Adrenal gland (tissue), 5 donors: ENCODE data around the gene TFB1M.
A peak's percentile ranks its signal among the peaks of the same experiment; 100 is the strongest.

Source experiments
- POLR2A ChIP-seq, 2 donors: fragments of 450-650 bp; IDR thresholded peaks; one replicate each; pipeline ENCODE4 v1.6.1; 2017; ENCODE audit warnings: antibody characterized with exemption in 2 of 2, mild to moderate bottlenecking in 2 of 2, moderate library complexity in 1 of 2
- TF ChIP-seq, protein P1 (sequence below), 6 experiments: fragments of 450-650 bp in 4 of 6; fragments of 200-600 bp in 2 of 6; sonication (generic) in 1 of 6; IDR thresholded peaks; 1 replicate in 5 of 6; 2 replicates in 1 of 6; pipeline versions ENCODE4 v1.5.1 to v1.8.0; 2016 to 2021; ENCODE audit warnings: antibody characterized with exemption in 6 of 6, mild to moderate bottlenecking in 2 of 6, moderate library complexity in 1 of 6
- donor health status: DM: no; HTN: no; CAD: no.

DNA sequence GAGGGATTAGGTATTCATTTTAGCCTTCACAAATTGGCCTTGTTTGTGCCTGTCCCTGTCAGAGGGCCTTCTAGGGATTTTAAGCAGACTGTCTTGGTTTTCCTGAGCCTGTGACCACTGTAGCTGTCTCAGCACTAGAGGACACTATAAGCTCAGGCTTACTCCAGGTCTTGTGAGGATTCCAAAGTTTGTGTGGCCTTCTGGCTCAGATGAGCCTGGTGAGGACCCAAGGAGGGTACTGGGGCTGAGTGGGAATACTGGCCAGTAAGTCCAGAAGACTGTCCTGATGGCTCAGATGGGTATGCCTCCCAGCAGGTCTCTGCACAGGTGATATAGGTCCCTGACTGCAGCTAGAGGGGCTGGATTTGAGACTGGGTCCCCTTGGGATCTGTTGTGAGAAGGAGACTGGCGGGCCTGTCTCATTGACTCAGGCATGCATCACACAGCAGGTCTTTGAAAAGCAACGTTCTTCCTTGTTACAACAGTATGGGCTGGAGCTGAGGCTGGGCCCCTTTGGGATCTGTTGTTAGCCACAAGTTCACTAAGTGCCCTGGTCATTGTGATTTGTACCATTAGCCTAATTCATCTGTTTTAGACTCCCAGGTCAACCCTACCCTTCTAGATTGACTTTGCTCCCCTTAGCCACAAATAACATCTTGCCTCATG is 26.3 kb upstream of the TFB1M start:
- TF ChIP-seq, protein P1, sequence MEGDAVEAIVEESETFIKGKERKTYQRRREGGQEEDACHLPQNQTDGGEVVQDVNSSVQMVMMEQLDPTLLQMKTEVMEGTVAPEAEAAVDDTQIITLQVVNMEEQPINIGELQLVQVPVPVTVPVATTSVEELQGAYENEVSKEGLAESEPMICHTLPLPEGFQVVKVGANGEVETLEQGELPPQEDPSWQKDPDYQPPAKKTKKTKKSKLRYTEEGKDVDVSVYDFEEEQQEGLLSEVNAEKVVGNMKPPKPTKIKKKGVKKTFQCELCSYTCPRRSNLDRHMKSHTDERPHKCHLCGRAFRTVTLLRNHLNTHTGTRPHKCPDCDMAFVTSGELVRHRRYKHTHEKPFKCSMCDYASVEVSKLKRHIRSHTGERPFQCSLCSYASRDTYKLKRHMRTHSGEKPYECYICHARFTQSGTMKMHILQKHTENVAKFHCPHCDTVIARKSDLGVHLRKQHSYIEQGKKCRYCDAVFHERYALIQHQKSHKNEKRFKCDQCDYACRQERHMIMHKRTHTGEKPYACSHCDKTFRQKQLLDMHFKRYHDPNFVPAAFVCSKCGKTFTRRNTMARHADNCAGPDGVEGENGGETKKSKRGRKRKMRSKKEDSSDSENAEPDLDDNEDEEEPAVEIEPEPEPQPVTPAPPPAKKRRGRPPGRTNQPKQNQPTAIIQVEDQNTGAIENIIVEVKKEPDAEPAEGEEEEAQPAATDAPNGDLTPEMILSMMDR (IDR thresholded peaks at IDR 0.05): peak in 1 of 6 experiments; percentile 9
- TF ChIP-seq POLR2A (IDR thresholded peaks at IDR 0.05): no peak
